Omental fat pad (tissue), 4 donors: ENCODE measurements around the gene SH3BGRL. TPM values are rescaled to one million over a fixed set of nuclear protein-coding genes. Genes with fewer than 3 reads are reported as not detected.

Source experiments
- ATAC-seq: fragments of 150-250 bp; one replicate; pipeline ENCODE4 v1.9.1; 2016; ENCODE audit warnings: mild to moderate bottlenecking, moderate library complexity; ENCODE audit not compliant: low FRiP score
- DNase-seq: peaks from one replicate; pipeline ENCODE4 v3.0.0-alpha.2; 2019; ENCODE audit warnings: low spot score
- CTCF ChIP-seq, 3 donors: fragments of 450-650 bp; IDR thresholded peaks; one replicate each; pipeline ENCODE4 v1.5.1; 2016 to 2017; ENCODE audit warnings: antibody characterized with exemption in 3 of 3, mild to moderate bottlenecking in 3 of 3, moderate library complexity in 2 of 3
- total RNA-seq, 4 donors: library from RNA; depleted of rRNA; stranded (reverse); fragments of >200 nt; gene quantifications; one replicate each; pipeline ENCODE4 v1.1.0, GENCODE V29; 2016

SH3BGRL gene
- total RNA-seq, 4 donors from 2014 or later, result 103 to 143 (median 122) TPM

DNA sequence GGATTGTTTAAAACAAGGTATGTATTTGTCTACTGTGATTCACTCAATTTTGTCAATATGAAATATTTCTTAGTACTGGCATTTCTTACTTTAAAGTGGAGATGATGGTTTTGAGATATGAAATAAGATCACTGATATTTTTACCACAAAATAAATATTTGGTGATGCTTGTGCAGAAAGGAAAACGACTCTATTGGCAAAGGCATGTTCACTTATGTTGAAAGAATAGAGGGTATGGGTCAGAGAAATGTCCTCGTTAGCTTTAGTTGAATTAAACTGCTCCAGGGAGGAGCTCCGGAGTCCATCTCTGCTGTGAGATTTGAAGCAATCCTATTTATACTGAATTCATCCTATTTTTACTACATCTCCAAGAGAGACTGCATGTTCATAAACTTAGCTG, 84.2 kb downstream of the SH3BGRL start:
- DNase-seq, result no peak
- TF ChIP-seq CTCF (IDR thresholded peaks at IDR 0.05), result no peak

DNA sequence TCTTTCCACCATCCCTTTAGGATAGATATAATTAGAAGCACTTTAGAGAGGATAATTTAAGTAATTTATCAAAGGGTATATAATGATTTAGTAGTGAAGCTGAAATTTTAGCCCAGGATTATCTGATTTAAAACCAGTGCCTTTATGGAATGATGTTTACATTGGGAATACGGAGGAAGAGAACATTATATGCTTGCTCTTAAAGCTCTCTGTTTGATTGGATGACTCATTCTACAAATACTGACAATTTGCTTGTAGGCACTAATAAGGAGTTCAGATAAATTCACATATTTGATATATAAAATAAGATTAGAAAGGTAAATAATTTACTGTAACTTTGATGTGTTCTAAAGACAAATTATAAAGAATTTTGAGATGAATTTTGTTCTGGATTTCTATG, 84.7 kb downstream of the SH3BGRL start:
- ATAC-seq (no peak), DNase-seq (no peak)
- no peak for TF ChIP-seq CTCF (IDR thresholded peaks at IDR 0.05)

More for the DNA sequence above, 84.2 kb downstream of the SH3BGRL start:
- ATAC-seq, result no peak

DNA sequence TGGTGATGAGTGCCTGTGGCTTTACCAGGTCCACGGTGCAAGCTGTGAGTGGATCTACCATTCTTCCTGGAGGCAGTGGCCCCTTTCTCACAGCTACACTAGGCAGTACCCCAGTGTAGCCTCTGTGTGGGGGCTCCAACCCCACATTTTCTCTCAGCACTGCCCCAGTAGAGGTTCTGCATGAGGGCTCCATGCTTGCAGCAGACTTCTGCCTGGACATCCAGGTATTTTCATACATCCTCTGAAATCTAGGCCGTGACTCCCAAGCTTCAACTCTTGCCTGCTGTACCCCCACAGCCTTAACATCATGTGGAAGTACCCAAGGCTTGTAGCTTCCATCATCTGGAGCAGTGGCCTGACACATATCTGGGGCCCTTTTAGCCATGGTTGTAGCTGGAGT, 90.1 kb downstream of the SH3BGRL start:
- no peak for DNase-seq
- ATAC-seq, result no peak
- TF ChIP-seq CTCF (IDR thresholded peaks at IDR 0.05), result no peak

DNA sequence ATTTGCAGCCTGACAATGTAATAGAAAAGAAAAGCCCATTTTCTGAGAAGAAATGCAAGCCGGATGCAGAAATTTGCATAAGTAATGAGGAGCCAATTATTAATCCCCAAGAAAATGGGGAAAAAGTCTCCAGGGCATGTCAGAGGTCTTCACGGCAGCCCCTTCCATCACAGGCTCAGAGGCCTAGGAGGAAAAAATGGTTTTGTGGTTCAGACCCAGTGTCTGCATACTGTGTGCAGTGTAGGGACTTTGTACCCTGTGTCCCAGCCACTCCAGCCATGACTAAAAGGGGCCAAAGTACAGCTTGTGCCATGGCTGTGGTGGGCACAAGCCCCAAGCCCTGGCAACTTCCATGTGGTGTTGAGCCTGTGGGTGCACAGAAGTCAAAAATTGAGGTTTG, 92.2 kb downstream of the SH3BGRL start:
- TF ChIP-seq CTCF (IDR thresholded peaks at IDR 0.05), result no peak
- DNase-seq (no peak), ATAC-seq (no peak)

DNA sequence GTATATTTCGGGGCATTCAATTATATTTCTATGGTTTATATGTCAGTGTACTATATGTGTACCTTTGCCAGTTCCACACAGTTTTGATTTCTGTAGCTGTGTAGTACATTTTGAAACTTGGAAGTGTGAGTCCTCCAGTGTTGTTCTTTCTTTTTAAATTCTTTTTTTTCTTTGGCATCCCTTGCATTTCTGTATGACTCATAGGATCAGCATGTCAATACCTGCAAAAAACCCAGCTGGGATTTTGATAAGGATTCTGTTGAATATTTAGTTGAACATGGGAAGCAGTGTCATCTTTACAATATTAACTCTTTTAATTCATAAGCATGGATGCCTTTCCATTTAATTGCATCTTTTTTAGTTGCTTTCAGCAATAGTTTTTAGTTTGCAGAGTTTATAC, 100.0 kb downstream of the SH3BGRL start:
- ATAC-seq (no peak), DNase-seq (no peak)
- TF ChIP-seq CTCF (IDR thresholded peaks at IDR 0.05), result no peak

GRCh38 chrX:81304563-81304962, 102.7 kb downstream of the SH3BGRL start:
- ATAC-seq (no peak), DNase-seq (no peak)
- TF ChIP-seq CTCF (IDR thresholded peaks at IDR 0.05), result no peak

DNA sequence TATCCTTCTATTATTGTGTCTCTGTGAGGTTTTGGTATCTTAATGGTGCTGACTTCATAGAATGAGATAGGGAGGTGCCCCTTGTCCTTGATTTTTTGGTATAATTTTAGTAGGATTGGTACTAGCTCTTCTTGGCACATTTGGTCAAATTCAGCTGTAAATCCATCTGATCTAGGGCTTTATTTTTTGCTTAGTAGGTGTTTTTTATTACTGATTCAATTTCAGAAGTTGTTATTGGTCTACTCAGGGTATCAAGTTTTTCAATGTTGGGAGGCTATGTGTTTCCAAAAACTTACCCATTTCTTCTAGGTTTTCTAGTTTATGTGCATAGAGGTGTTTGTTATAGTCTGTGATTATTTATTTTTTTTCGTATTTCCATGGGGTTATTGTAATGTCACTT, 103.3 kb downstream of the SH3BGRL start:
- no peak for ATAC-seq
- DNase-seq, result no peak
- TF ChIP-seq CTCF (IDR thresholded peaks at IDR 0.05), result no peak
